Stimulated activated naive B cell treated with anti-CD40 and anti-IgM and Interleukin-4, amounts not matched to agents 10 μg/mL and 1 μg/mL and 100 μg/mL, for 72 hours (primary cell): Measurements from ENCODE around the gene IL18R1.

ENCODE experiments used
- ATAC-seq, 2 donors: fragments of 150-1000 bp; cut with Tn5 transposase; replicated peaks; 2 replicates each; pipeline ENCODE4 v1.10.0; 2021; ENCODE audit warnings: moderate library complexity in 1 of 2
- DNase-seq: peaks from one replicate; pipeline ENCODE4 v3.0.0; 2021
- H3K27ac Mint-ChIP-seq: one replicate; pipeline ENCODE4 v1.8.0; 2022; ENCODE audit warnings: mild to moderate bottlenecking, mixed read lengths
- H3K27me3 Mint-ChIP-seq, 2 donors: one replicate each; pipeline ENCODE4 v1.8.0; 2022; ENCODE audit warnings: mixed read lengths in 2 of 2
- H3K36me3 Mint-ChIP-seq, 2 donors: one replicate each; pipeline ENCODE4 v1.8.0; 2022; ENCODE audit warnings: mixed read lengths in 2 of 2, mild to moderate bottlenecking in 1 of 2
- H3K4me1 Mint-ChIP-seq, 2 donors: one replicate each; pipeline ENCODE4 v1.8.0; 2022; ENCODE audit warnings: mixed read lengths in 2 of 2, mild to moderate bottlenecking in 1 of 2
- H3K4me3 Mint-ChIP-seq, 2 donors: one replicate each; pipeline ENCODE4 v1.8.0; 2022; ENCODE audit warnings: mild to moderate bottlenecking in 2 of 2, mixed read lengths in 2 of 2, moderate library complexity in 1 of 2
- H3K9me3 Mint-ChIP-seq, 2 donors: one replicate each; pipeline ENCODE4 v1.8.0; 2022; ENCODE audit warnings: mixed read lengths in 2 of 2, mild to moderate bottlenecking in 1 of 2

The IL18R1 gene

DNA sequence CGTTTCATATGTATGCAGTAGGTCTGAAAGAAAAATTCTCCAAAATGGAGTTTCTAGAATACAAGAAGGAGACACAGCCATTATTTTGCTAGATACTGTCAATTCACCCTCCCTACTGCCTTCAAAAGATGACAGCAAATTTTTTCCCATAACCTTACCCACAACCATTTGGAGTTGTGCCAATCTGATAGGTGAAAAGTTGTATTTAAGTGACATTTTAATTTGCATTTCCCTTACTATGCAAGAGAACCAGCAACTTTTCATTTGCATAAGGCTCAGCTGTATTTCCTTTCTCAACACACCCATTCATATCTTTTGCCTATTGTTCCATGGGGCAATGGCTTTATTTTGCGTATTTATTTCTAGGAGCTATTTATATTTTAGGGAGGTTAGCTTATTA lies 36.0 kb downstream of the IL18R1 start:
- Mint-ChIP-seq H3K4me3 (no peak overlapping the region), H3K27ac (no peak overlapping the region), H3K36me3 (no peaks in the 10 kb centered on the region), H3K4me1 (no peaks in the 10 kb centered on the region), H3K27me3 (no peaks in the 10 kb centered on the region), H3K9me3 (no peaks in the 10 kb centered on the region)
- ATAC-seq (no peak), DNase-seq (no peak)

DNA sequence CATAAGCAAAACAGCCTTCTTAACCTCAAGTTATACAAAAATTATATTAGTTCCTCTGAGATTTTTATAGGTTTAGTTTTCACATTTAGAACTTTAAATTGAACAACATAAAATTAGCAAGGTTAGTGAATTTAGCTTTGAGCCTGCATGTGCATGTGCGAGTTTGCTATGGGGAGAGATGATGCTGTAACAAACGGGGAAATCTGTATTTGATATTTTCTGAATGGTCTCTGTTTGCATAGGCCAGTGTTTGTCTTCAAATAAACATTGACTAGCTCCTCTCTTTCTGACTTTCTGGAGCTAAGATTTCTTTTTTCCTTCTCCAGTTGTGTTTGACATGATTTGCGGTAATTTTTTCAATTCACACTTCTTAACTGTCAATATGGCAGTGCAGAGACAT lies 36.5 kb downstream of the IL18R1 start:
- Mint-ChIP-seq H3K4me3 (no peak overlapping the region), H3K27me3 (no peaks in the 10 kb centered on the region), H3K36me3 (no peaks in the 10 kb centered on the region)

DNA sequence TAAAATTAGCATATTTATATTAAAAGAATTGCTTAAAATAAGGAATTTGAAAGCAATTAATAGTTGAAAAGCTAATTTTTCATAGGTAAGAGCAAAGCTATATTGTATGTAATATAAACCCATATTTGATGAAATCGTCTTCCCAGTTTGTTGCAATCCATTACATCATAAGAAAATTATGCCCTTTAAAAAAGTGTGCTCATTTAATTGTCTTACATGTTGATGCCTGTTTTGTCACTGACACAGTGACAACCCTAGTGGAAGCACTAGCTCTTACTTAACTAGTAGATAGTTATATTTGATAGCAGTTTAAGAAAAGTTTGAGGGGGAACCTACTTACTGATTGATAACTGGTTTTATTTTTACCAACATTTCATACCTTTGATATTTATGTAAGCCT lies 37.3 kb downstream of the IL18R1 start:
- no peaks in the 10 kb centered on the region for H3K9me3 Mint-ChIP-seq
- no peak overlapping the region for H3K4me3 Mint-ChIP-seq
- DNase-seq = no peak
- no peak overlapping the region for H3K27ac Mint-ChIP-seq
- H3K27me3 Mint-ChIP-seq = no peaks in the 10 kb centered on the region
- no peak for ATAC-seq
- no peaks in the 10 kb centered on the region for H3K36me3 Mint-ChIP-seq
- H3K4me1 Mint-ChIP-seq = no peaks in the 10 kb centered on the region

More for the DNA sequence above, 36.5 kb downstream of the IL18R1 start:
- H3K4me1 Mint-ChIP-seq = no peaks in the 10 kb centered on the region
- no peaks in the 10 kb centered on the region for H3K9me3 Mint-ChIP-seq
- H3K27ac Mint-ChIP-seq = no peak overlapping the region
- ATAC-seq (no peak), DNase-seq (no peak)

DNA sequence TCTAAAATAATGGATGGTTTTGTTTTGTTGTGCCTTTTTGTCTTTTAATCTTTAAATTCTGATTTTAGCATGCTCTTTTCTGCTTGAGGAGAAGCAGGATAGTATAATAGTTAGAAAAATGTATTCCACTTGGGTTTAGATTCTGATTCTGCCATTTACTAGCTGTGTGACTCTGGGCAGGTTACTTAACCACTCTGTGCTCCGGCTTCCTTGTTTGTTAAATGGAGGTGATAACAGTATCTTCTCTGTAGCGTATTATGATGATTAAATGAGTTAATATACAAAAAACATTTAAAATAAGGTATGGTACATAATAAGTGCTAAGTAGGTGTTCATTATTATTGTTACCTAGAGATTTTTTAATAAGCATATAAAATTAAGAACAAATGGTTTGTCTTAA lies 40.4 kb downstream of the IL18R1 start:
- Mint-ChIP-seq H3K4me1 (peaks cover 3 to 6% of the 10 kb centered on the region in 2 donors), H3K36me3 (no peaks in the 10 kb centered on the region), H3K27ac (no peak overlapping the region), H3K4me3 (no peak overlapping the region), H3K9me3 (no peaks in the 10 kb centered on the region), H3K27me3 (no peaks in the 10 kb centered on the region)
- ATAC-seq (no peak), DNase-seq (no peak)

DNA sequence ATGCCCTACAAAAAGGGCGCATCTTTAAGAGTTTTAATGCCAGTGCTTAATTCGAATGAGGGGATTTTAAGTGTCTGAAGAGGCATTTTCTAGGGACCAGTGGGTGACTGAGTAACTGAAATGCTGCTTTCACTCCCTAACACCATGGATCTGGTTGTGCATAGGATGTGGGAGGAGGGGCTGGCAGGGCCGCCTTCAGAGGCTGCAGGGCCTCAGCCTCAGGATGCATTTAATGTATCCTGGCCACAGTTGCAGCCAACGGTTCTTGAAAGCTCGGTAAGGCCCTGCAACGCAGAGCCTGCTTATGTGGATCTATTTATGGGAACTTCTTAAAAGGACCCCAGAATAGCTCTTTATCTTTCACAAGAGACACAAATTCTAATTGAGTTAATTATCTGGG lies 41.6 kb downstream of the IL18R1 start:
- no peaks in the 10 kb centered on the region for H3K27me3 Mint-ChIP-seq
- no peak for ATAC-seq
- no peak overlapping the region for H3K4me3 Mint-ChIP-seq
- no peak for DNase-seq
- H3K36me3 Mint-ChIP-seq = no peaks in the 10 kb centered on the region
- H3K9me3 Mint-ChIP-seq = no peaks in the 10 kb centered on the region
- H3K4me1 Mint-ChIP-seq = peaks cover 3 to 6% of the 10 kb centered on the region in 2 donors
- H3K27ac Mint-ChIP-seq = no peak overlapping the region

DNA sequence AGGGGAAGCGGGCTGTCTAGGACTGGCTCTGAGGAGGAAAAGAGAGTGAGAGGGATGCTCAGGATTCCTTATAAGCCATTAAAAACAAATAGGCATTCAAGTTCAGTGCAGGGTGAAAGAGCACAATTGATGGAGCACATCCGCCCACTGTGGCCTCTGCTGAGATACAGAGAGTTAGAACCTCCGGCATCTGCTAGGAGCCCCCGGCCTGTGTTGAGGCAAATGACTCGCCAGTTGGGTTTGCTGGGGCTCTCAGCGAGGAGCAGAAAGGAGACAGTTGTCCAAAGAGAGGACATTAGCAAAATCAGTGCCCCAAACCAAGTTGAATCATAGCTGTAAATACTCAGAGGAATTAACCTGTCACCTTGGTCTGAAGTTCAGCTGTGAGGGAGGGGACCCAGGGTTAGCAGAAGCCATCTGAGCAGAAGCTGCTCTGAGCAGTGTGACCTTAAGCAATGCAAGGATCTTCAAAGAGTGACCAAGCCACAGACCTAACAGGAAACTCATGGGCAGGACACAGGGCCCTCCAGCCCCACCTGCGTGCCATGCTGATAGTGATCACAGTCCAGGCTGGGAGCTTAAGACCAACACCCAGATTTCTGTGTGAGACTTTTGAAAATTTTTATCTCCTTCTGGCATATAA lies 44.0 kb downstream of the IL18R1 start:
- H3K27me3 Mint-ChIP-seq = no peaks in the 10 kb centered on the region
- no peaks in the 10 kb centered on the region for H3K9me3 Mint-ChIP-seq
- DNase-seq = no peak
- ATAC-seq = no peak
- no peak overlapping the region for H3K27ac Mint-ChIP-seq
- H3K36me3 Mint-ChIP-seq = no peaks in the 10 kb centered on the region
- no peak overlapping the region for H3K4me3 Mint-ChIP-seq
- peaks cover 3 to 6% of the 10 kb centered on the region in 2 donors for H3K4me1 Mint-ChIP-seq

DNA sequence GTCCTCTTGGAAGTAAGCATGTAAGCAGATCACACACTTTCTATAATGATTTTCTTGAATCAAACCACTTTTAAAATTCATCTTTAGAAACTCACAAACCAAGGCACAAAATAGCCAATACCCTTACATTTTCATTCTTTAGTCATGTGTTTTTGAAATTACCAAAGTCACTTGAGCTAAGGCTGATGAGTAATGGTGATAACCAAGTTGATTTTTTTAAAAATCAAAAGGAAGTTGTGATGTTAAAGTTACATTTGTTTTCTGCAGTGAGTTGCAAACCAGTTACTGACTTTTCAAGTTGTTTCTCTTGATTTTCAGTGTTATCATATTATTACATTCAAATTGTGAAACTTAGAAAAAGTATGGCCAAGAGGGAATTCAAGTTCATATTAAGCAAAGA lies 45.9 kb downstream of the IL18R1 start:
- no peaks in the 10 kb centered on the region for H3K36me3 Mint-ChIP-seq
- H3K27me3 Mint-ChIP-seq = no peaks in the 10 kb centered on the region
- H3K4me1 Mint-ChIP-seq = peaks cover 3 to 6% of the 10 kb centered on the region in 2 donors
- H3K27ac Mint-ChIP-seq = no peak overlapping the region
- no peak for ATAC-seq
- H3K4me3 Mint-ChIP-seq = no peak overlapping the region
- H3K9me3 Mint-ChIP-seq = no peaks in the 10 kb centered on the region
- no peak for DNase-seq

DNA sequence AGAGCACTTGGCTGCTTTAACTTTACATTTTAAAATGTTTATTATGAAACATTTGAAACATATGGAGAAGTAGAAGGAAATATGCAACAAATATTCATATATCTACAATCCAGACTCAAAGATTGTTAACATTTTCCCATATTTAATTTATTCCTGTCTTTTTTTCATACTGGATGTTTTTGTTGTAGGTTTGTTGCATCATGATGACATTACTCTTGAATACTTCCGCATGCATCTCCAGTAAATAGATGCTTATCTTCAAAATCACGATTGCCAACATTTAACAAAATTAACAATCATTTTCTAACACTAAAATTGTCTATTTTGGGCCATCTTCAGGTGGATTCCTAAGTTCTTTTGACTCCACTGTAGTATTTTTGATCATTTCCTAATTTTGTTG lies 46.3 kb downstream of the IL18R1 start:
- H3K4me3 Mint-ChIP-seq = no peak overlapping the region
- no peak for DNase-seq
- H3K36me3 Mint-ChIP-seq = no peaks in the 10 kb centered on the region
- no peaks in the 10 kb centered on the region for H3K9me3 Mint-ChIP-seq
- no peak overlapping the region for H3K27ac Mint-ChIP-seq
- no peak for ATAC-seq
- H3K27me3 Mint-ChIP-seq = no peaks in the 10 kb centered on the region
- peaks cover 3 to 6% of the 10 kb centered on the region in 2 donors for H3K4me1 Mint-ChIP-seq

DNA sequence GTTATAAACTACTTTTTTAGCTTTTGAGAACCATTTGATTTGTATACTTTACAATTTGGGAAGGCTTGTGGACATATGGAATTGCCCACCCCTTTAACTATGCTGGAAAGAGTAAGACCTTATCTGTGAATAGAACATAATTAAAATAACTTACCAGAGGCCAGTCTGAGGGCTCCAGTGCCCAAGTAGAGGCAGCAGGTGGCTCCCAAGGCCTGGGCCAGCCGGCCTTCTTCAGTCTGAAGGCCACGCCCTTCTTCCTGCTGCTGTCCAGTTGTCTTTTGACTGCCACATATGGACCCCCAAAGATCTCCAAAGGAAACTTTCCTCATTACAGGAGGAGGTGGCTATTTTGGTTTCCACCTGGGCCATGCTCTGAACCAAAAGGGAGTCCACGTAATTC lies 55.4 kb downstream of the IL18R1 start:
- Mint-ChIP-seq H3K4me3 (no peak overlapping the region), H3K27me3 (peaks cover 0 to 4% of the 10 kb centered on the region in 2 donors), H3K9me3 (peaks cover 0 to 5% of the 10 kb centered on the region in 2 donors), H3K27ac (no peak overlapping the region), H3K36me3 (peaks cover 0 to 5% of the 10 kb centered on the region in 2 donors), H3K4me1 (no peaks in the 10 kb centered on the region)
- DNase-seq (no peak), ATAC-seq (no peak)

DNA sequence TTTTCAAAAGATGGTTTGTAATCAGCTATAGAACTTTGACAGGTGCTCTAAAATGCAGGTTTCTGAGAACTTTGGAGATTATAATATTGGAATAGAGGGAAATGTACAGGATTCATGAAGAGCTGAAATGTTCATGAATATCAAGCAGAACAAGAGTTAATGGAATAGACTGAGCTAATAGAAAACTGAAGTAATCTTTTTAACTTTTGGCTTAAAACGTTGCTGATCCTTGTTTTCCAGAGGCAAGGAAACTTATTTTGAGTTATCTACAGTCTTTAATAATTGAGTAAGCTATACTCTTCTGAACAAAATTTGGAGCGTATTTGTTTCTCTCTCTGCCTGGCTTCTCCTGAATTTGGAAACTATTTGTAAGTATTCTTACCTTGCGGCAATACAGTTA lies 56.6 kb downstream of the IL18R1 start:
- peaks cover 0 to 5% of the 10 kb centered on the region in 2 donors for H3K9me3 Mint-ChIP-seq
- peaks cover 0 to 5% of the 10 kb centered on the region in 2 donors for H3K36me3 Mint-ChIP-seq
- DNase-seq = no peak
- H3K27ac Mint-ChIP-seq = no peak overlapping the region
- no peak overlapping the region for H3K4me3 Mint-ChIP-seq
- no peak for ATAC-seq
- peaks cover 0 to 4% of the 10 kb centered on the region in 2 donors for H3K27me3 Mint-ChIP-seq
- H3K4me1 Mint-ChIP-seq = peaks cover 0 to under 1% of the 10 kb centered on the region in 2 donors

DNA sequence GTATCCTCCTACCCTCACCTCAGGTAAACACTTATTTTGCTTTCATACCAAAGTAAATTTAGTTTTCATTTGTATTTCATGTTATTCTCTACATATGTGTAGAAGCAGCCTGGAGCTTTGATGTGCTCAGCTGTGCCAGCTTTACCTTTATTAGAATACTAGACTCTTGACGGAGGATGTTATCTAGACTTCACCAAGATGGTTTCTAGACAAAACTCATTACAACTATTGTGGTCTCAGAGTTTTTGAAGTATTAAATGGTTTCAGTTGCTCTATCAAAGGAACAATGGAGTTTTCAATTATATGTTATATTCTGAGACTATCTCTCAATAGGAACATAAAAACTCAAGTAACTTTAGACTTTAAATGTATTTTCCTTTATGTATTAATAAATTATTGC lies 62.4 kb downstream of the IL18R1 start:
- ATAC-seq = no peak
- no peak overlapping the region for H3K27ac Mint-ChIP-seq
- no peak for DNase-seq
- no peaks in the 10 kb centered on the region for H3K9me3 Mint-ChIP-seq
- no peaks in the 10 kb centered on the region for H3K27me3 Mint-ChIP-seq
- no peaks in the 10 kb centered on the region for H3K36me3 Mint-ChIP-seq
- H3K4me3 Mint-ChIP-seq = no peak overlapping the region
- H3K4me1 Mint-ChIP-seq = peaks cover 8 to 26% of the 10 kb centered on the region in 2 donors

DNA sequence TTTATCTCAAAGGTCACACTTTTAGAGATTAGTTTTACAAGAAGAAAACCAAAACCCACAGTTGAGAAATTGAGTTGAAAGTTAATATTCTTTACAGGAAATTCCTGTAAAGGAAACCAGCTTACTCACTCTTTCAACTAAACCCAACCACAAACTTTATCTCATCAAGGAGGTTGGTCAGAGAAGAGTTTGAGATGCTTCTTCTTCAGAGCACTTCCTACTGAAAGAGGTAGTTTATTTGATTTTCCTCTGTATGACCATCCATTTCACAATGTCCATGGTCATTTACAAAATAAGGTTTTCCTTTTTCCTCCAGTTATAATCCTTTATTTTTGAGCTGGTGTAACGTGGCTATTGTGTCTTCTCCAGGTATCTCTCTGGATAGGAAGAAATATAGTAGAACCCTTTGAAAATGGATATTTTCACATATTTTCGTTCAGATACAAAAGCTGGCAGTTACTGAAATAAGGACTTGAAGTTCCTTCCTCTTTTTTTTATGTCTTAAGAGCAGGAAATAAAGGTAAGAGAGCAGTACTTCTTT lies 62.9 kb downstream of the IL18R1 start:
- DNase-seq (no peak), ATAC-seq (peak; percentile 51 to 71)
- H3K9me3 Mint-ChIP-seq = no peaks in the 10 kb centered on the region
- no peaks in the 10 kb centered on the region for H3K36me3 Mint-ChIP-seq
- no peak overlapping the region for H3K4me3 Mint-ChIP-seq
- H3K4me1 Mint-ChIP-seq = peaks cover 9 to 30% of the 10 kb centered on the region in 2 donors
- no peaks in the 10 kb centered on the region for H3K27me3 Mint-ChIP-seq
- H3K27ac Mint-ChIP-seq = no peak overlapping the region

DNA sequence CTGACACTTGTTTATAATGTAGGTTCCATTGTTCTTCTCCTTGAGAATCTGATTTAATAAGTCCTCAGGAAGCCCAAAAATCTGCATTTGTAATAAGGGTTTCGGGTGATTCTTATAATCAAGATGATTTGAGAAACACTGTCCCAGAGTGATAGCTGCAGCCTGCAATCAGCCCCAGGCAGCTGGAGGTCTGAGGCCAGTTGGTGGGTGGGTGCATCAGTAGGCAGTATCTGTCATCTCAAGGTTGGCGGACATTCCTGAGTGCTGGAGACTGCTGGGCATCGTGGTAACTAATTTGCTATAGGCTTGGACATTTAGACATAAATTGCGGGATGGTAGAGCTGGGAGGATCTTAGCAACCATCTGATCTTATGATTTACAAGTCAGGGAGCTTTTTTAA lies 64.7 kb downstream of the IL18R1 start:
- peaks cover 15 to 40% of the 10 kb centered on the region in 2 donors for H3K4me1 Mint-ChIP-seq
- no peak for DNase-seq
- ATAC-seq = no peak
- H3K27me3 Mint-ChIP-seq = no peaks in the 10 kb centered on the region
- no peak overlapping the region for H3K4me3 Mint-ChIP-seq
- no peaks in the 10 kb centered on the region for H3K9me3 Mint-ChIP-seq
- no peaks in the 10 kb centered on the region for H3K36me3 Mint-ChIP-seq
- H3K27ac Mint-ChIP-seq = no peak overlapping the region

DNA sequence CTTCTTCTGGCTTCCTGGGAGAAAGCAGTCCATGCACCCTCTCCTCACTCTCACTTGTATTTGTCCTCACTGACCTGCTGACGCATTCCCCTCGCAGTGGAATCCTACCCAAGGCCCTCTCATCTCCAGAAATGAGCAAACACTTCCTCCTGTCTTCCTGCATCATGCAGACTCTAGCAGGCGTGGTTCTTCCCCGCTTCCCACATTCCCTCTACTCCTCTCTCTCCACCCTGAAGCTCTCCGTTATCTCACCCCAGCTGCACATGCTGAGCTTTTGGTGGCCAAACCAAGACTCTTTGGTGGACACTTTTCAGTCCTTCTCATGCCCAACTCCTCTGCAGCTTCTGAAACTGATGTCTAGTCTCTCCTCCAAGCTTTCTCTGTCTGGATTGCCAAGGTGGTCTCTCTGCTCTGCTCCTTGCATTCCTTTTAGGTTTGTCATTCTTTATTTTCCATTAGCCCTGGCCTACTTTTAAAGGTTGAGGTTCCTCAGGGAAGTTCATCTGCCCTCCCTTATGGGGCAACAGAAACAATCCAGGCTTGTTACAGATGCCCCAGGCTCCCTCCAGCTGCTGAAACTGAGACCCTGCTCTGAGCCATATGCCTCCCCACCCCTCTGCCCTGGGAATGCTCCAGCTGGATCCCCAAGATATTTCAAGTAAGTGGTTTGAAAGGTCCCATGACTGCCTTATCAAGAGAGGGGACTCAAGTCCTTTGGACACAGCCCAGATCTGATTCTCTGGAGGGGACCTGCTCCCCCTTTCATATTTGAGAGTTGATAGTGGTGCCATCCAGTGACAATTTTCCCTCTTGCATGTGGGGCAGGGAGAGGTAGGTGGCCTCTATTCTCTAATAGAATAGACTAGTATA lies 66.5 kb downstream of the IL18R1 start:
- Mint-ChIP-seq H3K9me3 (no peaks in the 10 kb centered on the region), H3K27ac (no peak overlapping the region), H3K4me3 (no peak overlapping the region)

DNA sequence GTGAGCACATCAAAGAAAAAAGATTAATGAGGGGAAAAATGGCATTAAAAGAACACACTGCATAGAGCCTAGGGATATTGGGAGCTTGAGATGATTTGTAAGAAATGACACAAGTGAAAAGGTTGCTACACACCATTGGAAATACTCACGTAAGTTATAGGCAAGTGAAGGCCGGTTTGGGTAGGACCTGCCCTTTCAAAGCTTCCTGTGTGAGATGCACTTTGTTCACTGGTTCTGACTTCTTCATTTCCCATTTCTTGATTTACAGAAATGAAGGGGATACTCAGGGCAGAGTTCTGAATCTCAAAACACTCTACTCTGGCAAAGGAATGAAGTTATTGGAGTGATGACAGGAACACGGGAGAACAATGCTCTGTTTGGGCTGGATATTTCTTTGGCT lies 67.3 kb downstream of the IL18R1 start, which contains the start of gene IL18RAP:
IL18RAP (plus strand) TSS at position 251 of the 400 bp plus-strand sequence; CDS start at position 369, 118 bp downstream.
- no peaks in the 10 kb centered on the region for H3K27me3 Mint-ChIP-seq
- no peak within 1 kb of the TSS for H3K4me3 Mint-ChIP-seq
- peak; percentile 27 to 43 for ATAC-seq
- no peaks in the 10 kb centered on the region for H3K9me3 Mint-ChIP-seq
- DNase-seq = no peak
- no peaks in the 10 kb centered on the region for H3K36me3 Mint-ChIP-seq
- H3K4me1 Mint-ChIP-seq = peaks cover 15 to 33% of the 10 kb centered on the region in 2 donors
- peak within 1 kb of the TSS; percentile 48 for H3K27ac Mint-ChIP-seq

More for the DNA sequence above, 66.5 kb downstream of the IL18R1 start:
- H3K4me1 Mint-ChIP-seq = peaks cover 19 to 40% of the 10 kb centered on the region in 2 donors
- H3K27me3 Mint-ChIP-seq = no peaks in the 10 kb centered on the region
- no peaks in the 10 kb centered on the region for H3K36me3 Mint-ChIP-seq
- ATAC-seq = no peak
- no peak for DNase-seq
